Measurements from ENCODE around the gene RPTOR. TPM values are rescaled to one million over a fixed set of nuclear protein-coding genes. Genes with fewer than 3 reads are reported as not detected.

RPTOR gene
- polyA plus RNA-seq, 1 of the 3 experiments (the other 2 are of a cell fraction): 14.9 TPM

DNA sequence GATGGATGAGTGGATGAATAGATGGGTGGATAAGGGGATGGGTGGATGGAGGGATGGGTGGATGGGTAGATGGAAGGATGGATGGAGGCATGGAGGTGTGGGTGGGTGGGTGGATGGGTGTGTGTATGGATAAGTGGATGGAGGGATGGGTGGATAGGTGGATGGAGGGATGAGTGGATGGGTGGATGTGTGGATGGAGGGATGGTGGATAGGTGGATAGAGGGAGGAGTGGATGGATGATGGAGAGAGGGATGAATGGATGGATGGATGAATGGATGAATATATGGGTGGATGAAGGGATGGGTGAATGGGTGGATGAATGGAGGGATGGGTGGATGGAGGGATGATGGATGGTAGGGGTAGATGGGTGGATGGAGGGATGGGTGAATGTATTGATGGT lies 40.7 kb upstream of the RPTOR start:
- Histone ChIP-seq H3K4me3 (ENCODE audit: low read depth in 2 of 2, low read length in 1 of 2) (no peak overlapping the region), H3K36me3 (replicated peaks in 1 of 2; ENCODE audit: control insufficient read depth in 1 of 2, insufficient read depth in 2 of 2, low read length in 1 of 2) (no peaks in the 10 kb centered on the region), H3K27me3 (ENCODE audit: insufficient read depth) (no peaks in the 10 kb centered on the region), H3K9me2 (no peaks in the 10 kb centered on the region), H3K4me1 (ENCODE audit: control insufficient read depth in 1 of 2, insufficient read depth in 2 of 2, low read depth in 1 of 2, low read length in 1 of 2) (peaks cover 0 to 15% of the 10 kb centered on the region in 2 experiments; a peak in 1 of 4 replicates), H2AFZ (ENCODE audit: low read depth) (no peak overlapping the region), H3F3A (replicated peaks; ENCODE audit: insufficient read depth) (peaks cover 10% of the 10 kb centered on the region), H3K79me2 (ENCODE audit: insufficient read depth) (no peaks in the 10 kb centered on the region), H3K4me2 (no peak overlapping the region), H3K27ac (ENCODE audit: low read depth in 2 of 2, low read length in 1 of 2) (no peak overlapping the region), H4K20me1 (ENCODE audit: insufficient read depth) (no peaks in the 10 kb centered on the region), H3K9me3 (no peaks in the 10 kb centered on the region), H3K9ac (no peak overlapping the region)
- ChIA-PET CTCF (interaction anchor here (1.7 to 1.9 kb wide), 2 partner anchors 8 to 77 kb away, joined by 3 to 7 read pairs; no protein-coding TSS in a partner anchor), POLR2A (no interaction called here)
- TF ChIP-seq TAF1 (IDR thresholded peaks at IDR 0.05; ENCODE audit: borderline replicate concordance, low read depth, low read length): no peak
- no peak for TF ChIP-seq MXI1 (IDR thresholded peaks at IDR 0.05; ENCODE audit: low read depth, low read length)
- TF ChIP-seq REST (IDR thresholded peaks at IDR 0.05; ENCODE audit: low read depth, low read length): no peak
- TF ChIP-seq, protein P1, sequence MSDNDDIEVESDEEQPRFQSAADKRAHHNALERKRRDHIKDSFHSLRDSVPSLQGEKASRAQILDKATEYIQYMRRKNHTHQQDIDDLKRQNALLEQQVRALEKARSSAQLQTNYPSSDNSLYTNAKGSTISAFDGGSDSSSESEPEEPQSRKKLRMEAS (IDR thresholded peaks at IDR 0.05; ENCODE audit: low read depth): no peak
- no peak for TF ChIP-seq EZH2phosphoT487 (IDR thresholded peaks at IDR 0.05; ENCODE audit: borderline replicate concordance, low read depth)
- no peak for TF ChIP-seq GABPA (IDR thresholded peaks at IDR 0.05; ENCODE audit: low read depth)
- TF ChIP-seq YY1 (IDR thresholded peaks at IDR 0.05; ENCODE audit: low read depth): no peak
- TF ChIP-seq, protein P2, sequence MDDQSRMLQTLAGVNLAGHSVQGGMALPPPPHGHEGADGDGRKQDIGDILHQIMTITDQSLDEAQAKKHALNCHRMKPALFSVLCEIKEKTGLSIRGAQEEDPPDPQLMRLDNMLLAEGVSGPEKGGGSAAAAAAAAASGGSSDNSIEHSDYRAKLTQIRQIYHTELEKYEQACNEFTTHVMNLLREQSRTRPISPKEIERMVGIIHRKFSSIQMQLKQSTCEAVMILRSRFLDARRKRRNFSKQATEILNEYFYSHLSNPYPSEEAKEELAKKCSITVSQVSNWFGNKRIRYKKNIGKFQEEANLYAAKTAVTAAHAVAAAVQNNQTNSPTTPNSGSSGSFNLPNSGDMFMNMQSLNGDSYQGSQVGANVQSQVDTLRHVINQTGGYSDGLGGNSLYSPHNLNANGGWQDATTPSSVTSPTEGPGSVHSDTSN (IDR thresholded peaks at IDR 0.05): no peak
- TF ChIP-seq RCOR1 (IDR thresholded peaks at IDR 0.05; ENCODE audit: low read length): no peak
- no peak for TF ChIP-seq USF2 (IDR thresholded peaks at IDR 0.05; ENCODE audit: borderline replicate concordance, low read depth, low read length)
- TF ChIP-seq RXRA (IDR thresholded peaks at IDR 0.05; ENCODE audit: borderline replicate concordance, low read depth): no peak
- TF ChIP-seq IRF3 (IDR thresholded peaks at IDR 0.05; ENCODE audit: low read depth, low read length): no peak
- no peak for TF ChIP-seq TCF12 (IDR thresholded peaks at IDR 0.05)
- TF ChIP-seq, protein P3, sequence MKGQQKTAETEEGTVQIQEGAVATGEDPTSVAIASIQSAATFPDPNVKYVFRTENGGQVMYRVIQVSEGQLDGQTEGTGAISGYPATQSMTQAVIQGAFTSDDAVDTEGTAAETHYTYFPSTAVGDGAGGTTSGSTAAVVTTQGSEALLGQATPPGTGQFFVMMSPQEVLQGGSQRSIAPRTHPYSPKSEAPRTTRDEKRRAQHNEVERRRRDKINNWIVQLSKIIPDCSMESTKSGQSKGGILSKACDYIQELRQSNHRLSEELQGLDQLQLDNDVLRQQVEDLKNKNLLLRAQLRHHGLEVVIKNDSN (IDR thresholded peaks at IDR 0.05; ENCODE audit: borderline replicate concordance, low read depth): no peak
- TF ChIP-seq FOXJ3 (CRISPR knock-in tag; IDR thresholded peaks at IDR 0.05): no peak
- no peak for DNase-seq
